ENCODE results near the gene SLCO4A1.

- TF ChIP-seq POLR2A (IDR thresholded peaks at IDR 0.05) (no peak), CTCF (IDR thresholded peaks at IDR 0.05) (no peak)
Measured at GRCh38 chr20:62656919-62657588, 14.8 kb downstream of the SLCO4A1 start.
